Measurements from ENCODE around the gene FCER1G. TPM values are rescaled to one million over a fixed set of nuclear protein-coding genes. Genes with fewer than 3 reads are reported as not detected.

FCER1G gene
- total and polyA plus RNA-seq, 2 of the 8 experiments (the other 6 are each of a cell fraction or from before 2014, with no cell fraction given), result 1.6 TPM; not detected in 1

DNA sequence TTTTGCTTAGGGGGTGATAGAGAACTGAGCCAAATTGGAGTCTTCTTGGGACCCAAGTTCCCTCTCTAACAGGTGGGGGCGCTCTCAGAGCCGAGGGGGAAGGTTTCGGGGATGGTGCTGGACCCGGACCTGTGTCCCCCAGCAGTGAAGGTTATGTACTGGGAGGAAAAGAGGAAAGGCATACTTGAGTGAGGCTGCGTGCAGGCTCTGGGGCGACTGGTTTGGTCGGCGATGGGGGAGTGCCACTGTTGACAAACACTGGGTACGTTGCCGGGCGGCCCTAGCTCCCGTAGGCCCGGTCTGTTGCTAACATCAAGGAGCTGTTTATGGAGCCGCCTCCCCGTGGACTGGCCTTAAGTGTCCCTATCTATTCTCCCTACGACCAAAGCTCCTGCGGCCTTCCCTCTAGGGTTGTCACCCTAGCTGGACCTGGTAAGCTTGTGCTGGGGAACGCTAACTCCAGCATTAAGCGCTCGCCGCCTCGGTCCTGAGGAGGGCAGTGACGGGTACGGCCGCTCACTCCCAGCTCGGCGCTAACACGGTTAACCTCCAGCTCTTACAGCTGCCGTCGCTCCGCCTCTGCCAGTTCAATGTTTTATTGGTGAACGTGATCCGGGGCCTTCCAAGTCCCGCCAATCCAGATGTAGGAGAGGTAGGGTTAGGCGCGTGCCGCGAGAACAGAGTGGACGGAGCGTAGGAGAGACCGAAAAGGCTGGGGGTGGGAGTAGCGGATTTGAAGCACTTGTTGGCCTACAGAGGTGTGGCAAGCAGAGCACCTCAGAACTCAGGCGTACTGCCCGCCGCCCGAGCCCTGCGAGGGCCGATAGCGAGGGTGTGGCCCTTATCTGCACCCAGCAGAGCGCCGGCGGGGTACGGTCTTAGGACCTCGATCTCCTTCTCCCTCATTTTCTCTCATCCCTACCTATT, 49.1 kb upstream of the FCER1G start, which contains the start of gene PPOX:
Gene PPOX, plus strand, starts transcription at position 685 of the 927 bp plus-strand sequence. CDS start 422 bp downstream, outside the sequence.
- Histone ChIP-seq H3K27ac (ENCODE audit: low read depth, low read length) (peak within 1 kb of the TSS; percentile 47), H3K4me1 (replicated peaks in 1 of 4; ENCODE audit: control insufficient read depth in 3 of 4, insufficient read depth in 4 of 4, low read length in 3 of 4) (peaks cover 0 to 7% (median 5%) of the 10 kb centered on the region in 4 experiments; a peak in 4 of 7 replicates)
- peak; percentile 82 for FAIRE-seq
- no peak for TF ChIP-seq MAFK (IDR thresholded peaks at IDR 0.05; ENCODE audit: low read depth, low read length)
- TF ChIP-seq BRCA1 (IDR thresholded peaks at IDR 0.05; ENCODE audit: low read depth, low read length), result peak; percentile 60; the same call in 1 of the 2 replicates
- peak; percentile 68; the same call in 1 of the 2 replicates for TF ChIP-seq SP1 (IDR thresholded peaks at IDR 0.05; ENCODE audit: low read depth, low read length)
- no peak for TF ChIP-seq SP2 (IDR thresholded peaks at IDR 0.05; ENCODE audit: low read length)
- 0 out of 3 replicates have a peak, but pooled peaks of 1 of the 2 experiments have one; percentile 14 for TF ChIP-seq EP300 (IDR thresholded peaks at IDR 0.05; ENCODE audit: borderline replicate concordance in 1 of 2, low read depth in 2 of 2, low read length in 2 of 2)
- TF ChIP-seq SIX5 (IDR thresholded peaks at IDR 0.05; ENCODE audit: low read depth, low read length), result no peak
- TF ChIP-seq SIN3A (conservative IDR thresholded peaks at IDR 0.05 in 1 of 2, IDR thresholded peaks at IDR 0.05 in 1 of 2; ENCODE audit: low read depth in 1 of 2, low read length in 2 of 2), result peak; percentile 21 to 85; a peak in 3 of 4 replicates
- TF ChIP-seq KDM1A (IDR thresholded peaks at IDR 0.05; ENCODE audit: borderline replicate concordance, low read length), result no peak
- no peak for TF ChIP-seq CBX8 (IDR thresholded peaks at IDR 0.05; ENCODE audit: borderline replicate concordance, low read depth, low read length)
- TF ChIP-seq SP4 (IDR thresholded peaks at IDR 0.05; ENCODE audit: low read length), result peak; percentile 55; the same call in 1 of the 2 replicates

More for the DNA sequence above, 49.1 kb upstream of the FCER1G start, which contains the start of gene PPOX:
- H3K4ac ChIP-seq (replicated peaks; ENCODE audit: insufficient read length, low read depth, low read length), result peak within 1 kb of the TSS; percentile 22
- no peak within 1 kb of the TSS for H2BK120ac ChIP-seq (replicated peaks; ENCODE audit: low read depth, low read length)
- peak within 1 kb of the TSS; percentile 43 to 69 (median 58) for H3K9ac ChIP-seq (replicated peaks in 1 of 4; ENCODE audit: extremely low read depth in 1 of 4, low read depth in 3 of 4, low read length in 3 of 4)
- peak; percentile 90 to 94 for DNase-seq (ENCODE audit: low read depth in 1 of 2, low spot score in 2 of 2)
- peak within 1 kb of the TSS; percentile 66 to 92 for H3K4me2 ChIP-seq (ENCODE audit: insufficient read depth in 1 of 2, low read depth in 2 of 2, low read length in 2 of 2)
- peak within 1 kb of the TSS; percentile 62; the same call in 1 of the 2 replicates for H2AFZ ChIP-seq (ENCODE audit: low read length)
- H3K23me2 ChIP-seq (ENCODE audit: low read depth, low read length), result peaks cover 11% of the 10 kb centered on the region; the same call in 1 of the 2 replicates
- H3K9me3 ChIP-seq (ENCODE audit: insufficient read depth in 2 of 2, low read depth in 1 of 2, low read length in 1 of 2), result no peaks in the 10 kb centered on the region
- H2BK5ac ChIP-seq (ENCODE audit: low read depth, low read length), result peak within 1 kb of the TSS; percentile 3; the same call in 1 of the 2 replicates
- no peak within 1 kb of the TSS for H2AK5ac ChIP-seq (ENCODE audit: low read depth, low read length)
- H3K27me3 ChIP-seq (replicated peaks in 1 of 4; ENCODE audit: control insufficient read depth in 3 of 4, extremely low read depth in 1 of 4, insufficient read depth in 3 of 4, low read length in 3 of 4), result no peaks in the 10 kb centered on the region
- H4K8ac ChIP-seq (ENCODE audit: extremely low read depth, insufficient read depth, low read length), result peak within 1 kb of the TSS; percentile 41
- H3K4me3 ChIP-seq (ENCODE audit: extremely low read depth in 1 of 4, insufficient read depth in 2 of 4, low read depth in 3 of 4, low read length in 4 of 4), result peak within 1 kb of the TSS; percentile 64 to 87 (median 82)
- H2BK20ac ChIP-seq (ENCODE audit: low read length), result no peak within 1 kb of the TSS
- H3K36me3 ChIP-seq (ENCODE audit: control insufficient read depth in 2 of 4, insufficient read depth in 4 of 4, low read length in 3 of 4), result peaks cover 3 to 14% (median 10%) of the 10 kb centered on the region in 4 experiments; a peak in 6 of 8 replicates
- H4K91ac ChIP-seq (replicated peaks; ENCODE audit: insufficient read length, low read length), result peak within 1 kb of the TSS; percentile 67
- no peak within 1 kb of the TSS for H2BK12ac ChIP-seq (ENCODE audit: low read depth, low read length)
- peak within 1 kb of the TSS; percentile 20 for H4K5ac ChIP-seq (ENCODE audit: insufficient read length, low read depth, low read length)
- peak within 1 kb of the TSS; percentile 9 for H3K56ac ChIP-seq (replicated peaks; ENCODE audit: insufficient read length, low read depth, low read length)
- WGBS, 2 experiments (ENCODE audit: extremely low coverage in 1 of 2, insufficient coverage in 1 of 2, insufficient read length in 1 of 2, insufficient replicate concordance in 2 of 2, low coverage in 1 of 2, low lambda C conversion rate in 2 of 2, missing lambda C conversion rate in 1 of 2), result 1% methylated on average over 52 of the region's 54 CpGs; no CpG with 5 or more reads in 1 of the 2 experiments
- POLR2A ChIA-PET (ENCODE audit: partially characterized antibody), result interaction anchor here (1.1 to 4.7 kb wide), 9 partner anchors 8 to 45 kb away, joined by 3 to 51 read pairs (median 12); partner anchors contain the start of genes ADAMTS4, B4GALT3, DEDD and NDUFS2
- H3K23ac ChIP-seq (ENCODE audit: insufficient read length), result no peak within 1 kb of the TSS
- no peaks in the 10 kb centered on the region; the same call in 1 of the 2 replicates for H3K79me1 ChIP-seq (ENCODE audit: low read depth, low read length)
- no peak within 1 kb of the TSS for H3K14ac ChIP-seq (ENCODE audit: insufficient read length)
- CTCF ChIA-PET (ENCODE audit: partially characterized antibody), result interaction anchor here (0.5 to 5.3 kb wide), 30 partner anchors 10 to 1192 kb away, joined by 3 to 32 read pairs (median 4); partner anchors contain the start of genes ADAMTS4, B4GALT3, DEDD and KLHDC9
- peak within 1 kb of the TSS; percentile 72; the same call in 1 of the 2 replicates for H2BK15ac ChIP-seq (ENCODE audit: low read length)
- no peaks in the 10 kb centered on the region for H3K79me2 ChIP-seq (ENCODE audit: control insufficient read depth in 1 of 2, insufficient read depth in 2 of 2, low read length in 2 of 2)
- no peak within 1 kb of the TSS for H3K18ac ChIP-seq (ENCODE audit: extremely low read depth, low read length)
- no peaks in the 10 kb centered on the region for H4K20me1 ChIP-seq (replicated peaks in 1 of 2; ENCODE audit: control insufficient read depth in 1 of 2, insufficient read depth in 2 of 2, low read length in 2 of 2)
